Prostate gland (tissue), 2 donors: ENCODE results near the gene CISTR. TPM values are rescaled to one million over a fixed set of nuclear protein-coding genes. Genes with fewer than 3 reads are reported as not detected.
"Not testable (repeated sequence)": the region's sequence is repeated elsewhere in the genome, so short reads cannot be mapped to it uniquely, and the experiment has no call there.

Source experiments
- DNase-seq: peaks from one replicate; pipeline ENCODE4 v3.0.0-alpha.2; 2019; ENCODE audit warnings: low spot score
- H3K27ac ChIP-seq, 2 donors: fragments of 200-600 bp; sonication (generic); 2 replicates each; pipeline ENCODE4 v1.5.1; 2017 to 2019
- H3K27me3 ChIP-seq: fragments of 200-600 bp; sonication (generic); replicated peaks from 2 replicates; pipeline ENCODE4 v1.5.1; 2019; ENCODE audit not compliant: insufficient read depth
- H3K36me3 ChIP-seq, 2 donors: fragments of 200-600 bp; sonication (generic); 1 replicate in 1 of 2; 2 replicates in 1 of 2; pipeline versions ENCODE4 v1.5.1 to v1.8.1; 2017 to 2019
- H3K4me1 ChIP-seq: fragments of 200-600 bp; sonication (generic); replicated peaks from 2 replicates; pipeline ENCODE4 v1.5.1; 2019
- H3K4me3 ChIP-seq, 2 donors: fragments of 200-600 bp; sonication (generic); 2 replicates each; pipeline ENCODE4 v1.5.1; 2017 to 2019
- H3K9me3 ChIP-seq: fragments of 200-600 bp; sonication (generic); 2 replicates; pipeline ENCODE4 v1.5.1; 2017
- CTCF ChIP-seq, 4 experiments: fragments of 200-600 bp in 2 of 4; fragments of 450-650 bp in 2 of 4; sonication (generic) in 2 of 4; IDR thresholded peaks; 1 replicate in 3 of 4; 2 replicates in 1 of 4; pipeline ENCODE4 v1.5.1; 2016 to 2019; ENCODE audit warnings: antibody characterized with exemption in 4 of 4, mild to moderate bottlenecking in 2 of 4, moderate library complexity in 2 of 4
- POLR2A ChIP-seq: fragments of 450-650 bp; IDR thresholded peaks from one replicate; pipeline ENCODE4 v1.6.1; 2016; ENCODE audit warnings: antibody characterized with exemption, mild to moderate bottlenecking
- POLR2AphosphoS5 ChIP-seq: sonication (generic); formaldehyde crosslinking; IDR thresholded peaks from one replicate; pipeline ENCODE4 v1.6.1; 2017; ENCODE audit warnings: antibody characterized with exemption
- WGBS: methylation state at CpG from one replicate; pipeline ENCODE4 v1.1.5; 2018; 5-methylcytosine and 5-hydroxymethylcytosine counted together
- intact Hi-C: fragments of 100-400 bp; cut with DNase I; formaldehyde crosslinking; loops from one replicate; pipeline ENCODE4 v1.14.2; 2022
- total RNA-seq, 2 donors: library from RNA; depleted of rRNA; stranded (reverse); fragments of >200 nt; gene quantifications; one replicate each; pipeline ENCODE4 v1.1.0, GENCODE V29; 2016

The CISTR gene
- total RNA-seq, 2 donors from 2014 or later = not detected

- DNase-seq = no peak
- TF ChIP-seq POLR2AphosphoS5 = peak; percentile 56
- no peak for TF ChIP-seq CTCF (IDR thresholded peaks at IDR 0.05)
- TF ChIP-seq POLR2A = no peak
- no peaks in the 10 kb centered on the region for H3K27me3 ChIP-seq
- no peak overlapping the region for H3K27ac ChIP-seq
- H3K9me3 ChIP-seq = no peaks in the 10 kb centered on the region
- no peaks in the 10 kb centered on the region for H3K4me1 ChIP-seq
- H3K4me3 ChIP-seq = no peak overlapping the region
- intact Hi-C loops = no loop called here
- 36% methylated on average over 3 of the region's 3 CpGs for WGBS
- no peaks in the 10 kb centered on the region for H3K36me3 ChIP-seq
Observed at GRCh38 chr12:53780323-53780722, 28.5 kb upstream of the CISTR start.

GRCh38 chr12:53779679-53780078 is 27.9 kb upstream of the CISTR start:
- H3K4me3 ChIP-seq, H3K27me3 ChIP-seq, H3K4me1 ChIP-seq, intact Hi-C loops, DNase-seq, H3K27ac ChIP-seq, H3K9me3 ChIP-seq, H3K36me3 ChIP-seq: not testable (repeated sequence)
- 93% methylated on average over 7 of the region's 7 CpGs for WGBS

- no peak overlapping the region for H3K27ac ChIP-seq
- no peaks in the 10 kb centered on the region for H3K36me3 ChIP-seq
- DNase-seq = no peak
- H3K9me3 ChIP-seq = no peaks in the 10 kb centered on the region
- no peaks in the 10 kb centered on the region for H3K27me3 ChIP-seq
- TF ChIP-seq CTCF (IDR thresholded peaks at IDR 0.05) (no peak), POLR2A (no peak), POLR2AphosphoS5 (no peak)
- 55% methylated on average over 4 of the region's 4 CpGs for WGBS
- H3K4me1 ChIP-seq = no peaks in the 10 kb centered on the region
- intact Hi-C loops = no loop called here
- no peak overlapping the region for H3K4me3 ChIP-seq
Observed at GRCh38 chr12:53777936-53778644, 26.3 kb upstream of the CISTR start.

DNA sequence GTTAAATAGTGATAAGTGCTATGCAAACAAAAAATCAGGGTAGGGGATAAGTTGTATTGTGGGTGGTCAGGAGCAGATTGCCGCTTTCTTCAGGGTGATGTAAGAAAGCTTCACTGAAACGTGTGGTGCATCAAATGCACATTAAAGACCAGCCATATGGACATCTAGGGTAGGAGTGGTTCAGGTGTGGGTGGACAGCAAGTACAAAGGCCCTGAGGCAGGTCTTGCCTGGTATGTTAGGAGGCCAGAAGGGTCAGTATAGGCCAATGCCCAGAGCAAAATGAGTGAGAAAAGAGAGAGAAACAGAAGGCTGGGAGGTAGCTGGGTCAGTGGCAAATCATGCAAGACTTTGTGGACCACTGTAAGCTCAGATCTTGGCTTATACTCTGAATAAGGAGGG is 25.6 kb upstream of the CISTR start:
- no peaks in the 10 kb centered on the region for H3K9me3 ChIP-seq
- H3K36me3 ChIP-seq = no peaks in the 10 kb centered on the region
- no peak for DNase-seq
- H3K27me3 ChIP-seq = no peaks in the 10 kb centered on the region
- no peak overlapping the region for H3K27ac ChIP-seq
- intact Hi-C loops = no loop called here
- 65% methylated on average over 2 of the region's 2 CpGs for WGBS
- H3K4me1 ChIP-seq = no peaks in the 10 kb centered on the region
- TF ChIP-seq POLR2AphosphoS5 (no peak), POLR2A (no peak), CTCF (IDR thresholded peaks at IDR 0.05) (no peak)
- no peak overlapping the region for H3K4me3 ChIP-seq

GRCh38 chr12:53776872-53777271 is 25.1 kb upstream of the CISTR start:
- H3K4me3 ChIP-seq = no peak overlapping the region
- H3K27ac ChIP-seq = no peak overlapping the region
- no peak for DNase-seq
- TF ChIP-seq POLR2A = no peak
- no peak for TF ChIP-seq CTCF (IDR thresholded peaks at IDR 0.05)
- no peak for TF ChIP-seq POLR2AphosphoS5
- no peaks in the 10 kb centered on the region for H3K27me3 ChIP-seq
- no peaks in the 10 kb centered on the region for H3K36me3 ChIP-seq
- intact Hi-C loops = no loop called here
- H3K4me1 ChIP-seq = no peaks in the 10 kb centered on the region
- H3K9me3 ChIP-seq = no peaks in the 10 kb centered on the region
- 100% methylated on average over 1 of the region's 1 CpG for WGBS
